ENCODE data around the gene GHDC. TPM values are rescaled to one million over a fixed set of nuclear protein-coding genes. Genes with fewer than 3 reads are reported as not detected.

The GHDC gene
- total and polyA plus RNA-seq, 2 donors (not counting 3 experiments of a cell fraction or from before 2014, with no cell fraction given): 9.8 to 11.2 TPM

- ChIA-PET POLR2A (no interaction called here), CTCF (interaction anchor here (1.2 to 1.4 kb wide), 4 partner anchors 17 to 281 kb away, joined by 3 to 4 read pairs (median 3); no protein-coding TSS in a partner anchor)
- dilution Hi-C loops (cut with MboI; ENCODE audit: extremely low pct_ligation_motif_present, low sequenced_read_pairs): no loop called here
Measured at GRCh38 chr17:42179335-42179734, 15.0 kb downstream of the GHDC start.

More at GRCh38 chr17:42179335-42179734, 15.0 kb downstream of the GHDC start:
- FAIRE-seq: no peak
- Histone ChIP-seq H3K79me2 (ENCODE audit: control insufficient read depth, insufficient read depth, low read length) (no peaks in the 10 kb centered on the region), H3K4me3 (replicated peaks in 1 of 3; ENCODE audit: insufficient read depth in 1 of 3, low read depth in 1 of 3, low read length in 3 of 3) (no peak overlapping the region), H4K20me1 (replicated peaks; ENCODE audit: control insufficient read depth, extremely low read depth, insufficient read depth, low read length) (no peaks in the 10 kb centered on the region), H3K36me3 (ENCODE audit: control insufficient read depth in 2 of 2, extremely low read depth in 1 of 2, insufficient read depth in 2 of 2, low read length in 2 of 2) (no peaks in the 10 kb centered on the region), H3K9me3 (replicated peaks; ENCODE audit: control insufficient read depth, insufficient read depth, low read length) (no peaks in the 10 kb centered on the region), H3K27me3 (ENCODE audit: control insufficient read depth in 2 of 2, insufficient read depth in 2 of 2, low read length in 2 of 2) (peaks cover 9 to 13% of the 10 kb centered on the region in 2 experiments), H3K9ac (replicated peaks; ENCODE audit: extremely low read depth, insufficient read depth, low read length) (no peak overlapping the region), H3K4me1 (ENCODE audit: control insufficient read depth, extremely low read depth, insufficient read depth, low read length) (peaks cover 12% of the 10 kb centered on the region), H3K27ac (ENCODE audit: insufficient read depth, low read depth, low read length) (no peak overlapping the region), H3K4me2 (ENCODE audit: insufficient read depth, low read length) (no peak overlapping the region), H3K9me1 (replicated peaks; ENCODE audit: control insufficient read depth, extremely low read depth, insufficient read depth, low read length) (no peaks in the 10 kb centered on the region), H2AFZ (ENCODE audit: low read depth, low read length) (no peak overlapping the region)
- no TSS peak for BruUV-seq (replicated peaks)
- intact Hi-C loops (cut with micrococcal nuclease): no loop called here
- DNase-seq (ENCODE audit: low read depth, low spot score): no peak
- no peak for TF ChIP-seq MAX (IDR thresholded peaks at IDR 0.05; ENCODE audit: insufficient read depth, insufficient read length)
- TF ChIP-seq FOS (IDR thresholded peaks at IDR 0.05; ENCODE audit: borderline replicate concordance, insufficient read depth, low read length): no peak
- TF ChIP-seq POLR2AphosphoS5 (IDR thresholded peaks at IDR 0.05; ENCODE audit: insufficient read depth, low read depth, low read length): no peak
- no peak for TF ChIP-seq JUN (IDR thresholded peaks at IDR 0.05; ENCODE audit: borderline replicate concordance, insufficient read depth, insufficient read length, low read depth)
- no peak for TF ChIP-seq CTCF (IDR thresholded peaks at IDR 0.05; ENCODE audit: extremely low read depth in 1 of 2, insufficient read depth in 1 of 2, low read depth in 1 of 2, low read length in 2 of 2)
- no peak for TF ChIP-seq POLR2A (IDR thresholded peaks at IDR 0.05; ENCODE audit: low read depth, low read length)
- TF ChIP-seq MYC (IDR thresholded peaks at IDR 0.05; ENCODE audit: low read depth, low read length): no peak
- TF ChIP-seq EZH2 (IDR thresholded peaks at IDR 0.05; ENCODE audit: borderline replicate concordance, low read depth, low read length, severe bottlenecking): no peak
- no peak for TF ChIP-seq GATA2 (IDR thresholded peaks at IDR 0.05; ENCODE audit: insufficient read depth, insufficient read length, low read depth, low read length)

Data from endothelial cell of umbilical vein (primary cell).